Gastrocnemius medialis (tissue), 4 donors: Measurements from ENCODE around the gene FOXP4.

Experiments used
- CTCF ChIP-seq, 5 experiments: fragments of 450-650 bp in 3 of 5; fragments of 200-600 bp in 2 of 5; sonication (generic) in 2 of 5; IDR thresholded peaks in 4 of 5; conservative IDR thresholded peaks in 1 of 5; 1 replicate in 4 of 5; 2 replicates in 1 of 5; pipeline ENCODE4 v1.5.1; 2016 to 2019; ENCODE audit warnings: antibody characterized with exemption in 5 of 5, mild to moderate bottlenecking in 3 of 5, moderate library complexity in 3 of 5
- POLR2A ChIP-seq, 2 donors: fragments of 450-650 bp; IDR thresholded peaks; one replicate each; pipeline ENCODE4 v1.6.1; 2017; ENCODE audit warnings: antibody characterized with exemption in 2 of 2, mild to moderate bottlenecking in 2 of 2, moderate library complexity in 2 of 2

GRCh38 chr6:41568585-41569384 lies 22.6 kb downstream of the FOXP4 start:
- TF ChIP-seq CTCF (IDR thresholded peaks at IDR 0.05 in 4 of 5, conservative IDR thresholded peaks at IDR 0.05 in 1 of 5), result no peak
- no peak for TF ChIP-seq POLR2A (IDR thresholded peaks at IDR 0.05)
